K562 (cell line): ENCODE data around the gene BBS1. TPM values are rescaled to one million over a fixed set of nuclear protein-coding genes. Genes with fewer than 3 reads are reported as not detected.

Experiments used
- BACH1 ChIP-seq: fragments of 200-800 bp; sonication (Bioruptor generic); IDR thresholded peaks from 2 replicates; pipeline ENCODE4 v1.6.1; 2016; ENCODE audit warnings: missing genetic modification characterization, missing compliant biosample characterization
- MAZ ChIP-seq, 2 experiments: fragments of 450-650 bp in 1 of 2; sonication (generic) in 1 of 2; formaldehyde crosslinking; IDR thresholded peaks in 1 of 2; conservative IDR thresholded peaks in 1 of 2; 2 replicates each; pipeline versions ENCODE4 v1.4.0 to v1.5.0; 2020; ENCODE audit warnings: mild to moderate bottlenecking in 1 of 2, missing genetic modification reagents in 1 of 2
- NFRKB ChIP-seq: fragments of 450-650 bp; IDR thresholded peaks from 2 replicates; pipeline ENCODE4 v1.6.1; 2016; ENCODE audit warnings: low read depth
- NRF1 ChIP-seq, 2 experiments: fragments of 450-650 bp; IDR thresholded peaks in 1 of 2; conservative IDR thresholded peaks in 1 of 2; 2 replicates each; pipeline ENCODE4 v1.6.1; 2014; ENCODE audit warnings: mild to moderate bottlenecking in 2 of 2
- OTX1 ChIP-seq: fragments of 450-650 bp; formaldehyde crosslinking; IDR thresholded peaks from 2 replicates; pipeline ENCODE4 v1.4.0; 2022; ENCODE audit warnings: mild to moderate bottlenecking
- RAD51 ChIP-seq: fragments of 450-650 bp; IDR thresholded peaks from 2 replicates; pipeline ENCODE4 v1.7.1; 2016; ENCODE audit warnings: low read depth, mild to moderate bottlenecking, borderline replicate concordance
- SLC30A9 ChIP-seq: fragments of 250-450 bp; sonication (Bioruptor Pico); IDR thresholded peaks from 2 replicates; pipeline ENCODE4 v1.8.0; 2022; ENCODE audit warnings: mild to moderate bottlenecking, moderate library complexity
- SMARCE1 ChIP-seq: fragments of 450-650 bp; IDR thresholded peaks from 2 replicates; pipeline ENCODE4 v1.7.1; 2016; ENCODE audit warnings: mild to moderate bottlenecking
- ZNF212 ChIP-seq: fragments of 450-650 bp; formaldehyde crosslinking; IDR thresholded peaks from 2 replicates; pipeline ENCODE4 v1.4.0; 2020; ENCODE audit warnings: mild to moderate bottlenecking
- ZNF217 ChIP-seq: sonication (generic); formaldehyde crosslinking; IDR thresholded peaks from 2 replicates; pipeline ENCODE4 v1.8.0; 2022; ENCODE audit warnings: mild to moderate bottlenecking, missing genetic modification reagents
- ZNF3 ChIP-seq: fragments of 250-450 bp; sonication (Bioruptor Pico); IDR thresholded peaks from 2 replicates; pipeline ENCODE4 v1.5.0; 2021; ENCODE audit warnings: mild to moderate bottlenecking, moderate library complexity
- ZNF699 ChIP-seq: fragments of 250-450 bp; sonication (Bioruptor Pico); IDR thresholded peaks from 2 replicates; pipeline ENCODE4 v1.8.0; 2021; ENCODE audit warnings: mild to moderate bottlenecking, moderate library complexity; ENCODE audit not compliant: insufficient replicate concordance
- polyA plus RNA-seq, 8 experiments: library from polyadenylated mRNA; depleted of rRNA in 4 of 8; stranded (reverse) in 5 of 8; unstranded in 3 of 8; fragments of >200 nt; fragmentation: Nextera tagmentation in 2 of 8; fragmentation: Illumina TruSeq in 1 of 8; extraction: Ambion mirVana in 2 of 8; extraction: Trizol in 1 of 8; gene quantifications; 2 replicates each; pipeline versions ENCODE4 v1.2.1 to v1.2.3, GENCODE V29; 2011 to 2014; ENCODE audit warnings: inconsistent platforms in 1 of 8, missing spikeins in 1 of 8
- total RNA-seq, 7 experiments: library from RNA; depleted of rRNA in 6 of 7; stranded (reverse); fragments of >200 nt in 6 of 7; fragmentation: Illumina TruSeq in 2 of 7; extraction: Trizol in 2 of 7; gene quantifications; 2 replicates each; pipeline versions ENCODE4 v1.2.1 to v1.2.3, GENCODE V29; 2011 to 2021; ENCODE audit warnings: low replicate concordance in 1 of 7
- TF ChIP-seq, protein P1 (sequence below): fragments of 250-450 bp; sonication (Bioruptor Pico); IDR thresholded peaks from 2 replicates; pipeline ENCODE4 v1.8.0; 2022; ENCODE audit warnings: moderate library complexity, mild to moderate bottlenecking, inconsistent platforms
- TF ChIP-seq, protein P2 (sequence below): conservative IDR thresholded peaks from 2 replicates; pipeline ENCODE4 v1.6.1; 2011; ENCODE audit warnings: low read depth, mild to moderate bottlenecking, low read length; ENCODE audit not compliant: control insufficient read depth
- TF ChIP-seq, protein P3 (sequence below): sonication (generic); formaldehyde crosslinking; IDR thresholded peaks from 2 replicates; pipeline ENCODE4 v1.8.1; 2023; ENCODE audit warnings: mild to moderate bottlenecking, missing genetic modification reagents
- TF ChIP-seq, protein P4 (sequence below): fragments of 450-650 bp; IDR thresholded peaks from 2 replicates; pipeline ENCODE4 v1.6.1; 2016; ENCODE audit warnings: borderline replicate concordance

The BBS1 gene
- total and polyA plus RNA-seq, 9 of the 15 experiments (the other 6 are each of a cell fraction or from before 2014, with no cell fraction given) = 9.0 to 19.8 (median 12.1) TPM

DNA sequence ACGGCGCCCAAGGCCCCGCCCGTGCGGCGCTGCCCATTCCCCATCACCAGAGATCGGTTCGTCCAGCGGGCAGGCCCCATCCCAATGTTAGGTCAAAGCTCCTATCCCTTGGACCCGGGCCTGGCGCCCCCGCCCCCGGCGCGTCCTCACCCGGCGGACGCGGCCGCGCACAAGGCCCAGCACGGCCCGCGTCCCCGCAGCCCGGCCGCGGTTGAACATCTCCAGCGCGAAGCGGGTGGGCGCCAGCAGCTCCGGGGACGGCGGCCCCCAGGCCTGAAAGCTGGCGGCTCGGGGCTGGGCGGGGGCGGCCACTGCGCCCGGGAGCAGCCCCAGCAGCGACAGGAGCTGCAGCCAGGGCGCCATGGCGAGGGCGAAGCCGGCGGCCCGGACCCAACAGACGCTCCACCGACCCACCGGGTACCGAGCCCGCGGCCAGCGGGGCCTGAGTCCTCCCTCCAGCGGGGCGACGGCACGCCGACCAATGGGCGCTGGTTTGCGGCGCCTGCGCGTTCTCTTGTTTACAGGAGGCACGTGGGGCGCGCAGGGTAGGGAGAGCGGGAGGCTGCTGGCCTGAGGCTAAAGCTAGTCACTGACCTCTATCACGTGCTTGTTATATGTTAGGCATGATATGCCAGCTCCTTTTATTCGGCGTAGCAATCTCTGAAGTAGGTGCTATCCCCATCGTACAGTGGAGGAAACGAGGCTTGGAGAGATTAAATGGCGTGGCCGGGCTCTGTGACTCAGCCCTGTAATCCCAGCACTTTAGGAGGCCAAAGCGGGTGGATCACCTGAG lies 57.9 kb downstream of the BBS1 start, which contains the start of gene CTSF (continued):
- TF ChIP-seq NRF1 (conservative IDR thresholded peaks at IDR 0.05 in 1 of 2, IDR thresholded peaks at IDR 0.05 in 1 of 2) (peak; percentile 90 to 92), SLC30A9 (CRISPR knock-in tag) (no peak), ZNF217 (CRISPR knock-in tag) (no peak), MAZ (CRISPR knock-in tag; conservative IDR thresholded peaks at IDR 0.05 in 1 of 2, IDR thresholded peaks at IDR 0.05 in 1 of 2) (peak; percentile 26 to 62; a peak in 2 of 4 replicates), NFRKB (no peak), ZNF3 (no peak), ZNF212 (CRISPR knock-in tag) (no peak), RAD51 (peak; percentile 81), SMARCE1 (no peak), BACH1 (no peak), ZNF699 (CRISPR knock-in tag) (no peak), OTX1 (no peak)
- TF ChIP-seq, protein P1, sequence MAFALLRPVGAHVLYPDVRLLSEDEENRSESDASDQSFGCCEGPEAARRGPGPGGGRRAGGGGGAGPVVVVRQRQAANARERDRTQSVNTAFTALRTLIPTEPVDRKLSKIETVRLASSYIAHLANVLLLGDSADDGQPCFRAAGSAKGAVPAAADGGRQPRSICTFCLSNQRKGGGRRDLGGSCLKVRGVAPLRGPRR (CRISPR knock-in tag) = no peak
- TF ChIP-seq, protein P2, sequence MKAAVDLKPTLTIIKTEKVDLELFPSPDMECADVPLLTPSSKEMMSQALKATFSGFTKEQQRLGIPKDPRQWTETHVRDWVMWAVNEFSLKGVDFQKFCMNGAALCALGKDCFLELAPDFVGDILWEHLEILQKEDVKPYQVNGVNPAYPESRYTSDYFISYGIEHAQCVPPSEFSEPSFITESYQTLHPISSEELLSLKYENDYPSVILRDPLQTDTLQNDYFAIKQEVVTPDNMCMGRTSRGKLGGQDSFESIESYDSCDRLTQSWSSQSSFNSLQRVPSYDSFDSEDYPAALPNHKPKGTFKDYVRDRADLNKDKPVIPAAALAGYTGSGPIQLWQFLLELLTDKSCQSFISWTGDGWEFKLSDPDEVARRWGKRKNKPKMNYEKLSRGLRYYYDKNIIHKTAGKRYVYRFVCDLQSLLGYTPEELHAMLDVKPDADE = no peak
- TF ChIP-seq, protein P3, sequence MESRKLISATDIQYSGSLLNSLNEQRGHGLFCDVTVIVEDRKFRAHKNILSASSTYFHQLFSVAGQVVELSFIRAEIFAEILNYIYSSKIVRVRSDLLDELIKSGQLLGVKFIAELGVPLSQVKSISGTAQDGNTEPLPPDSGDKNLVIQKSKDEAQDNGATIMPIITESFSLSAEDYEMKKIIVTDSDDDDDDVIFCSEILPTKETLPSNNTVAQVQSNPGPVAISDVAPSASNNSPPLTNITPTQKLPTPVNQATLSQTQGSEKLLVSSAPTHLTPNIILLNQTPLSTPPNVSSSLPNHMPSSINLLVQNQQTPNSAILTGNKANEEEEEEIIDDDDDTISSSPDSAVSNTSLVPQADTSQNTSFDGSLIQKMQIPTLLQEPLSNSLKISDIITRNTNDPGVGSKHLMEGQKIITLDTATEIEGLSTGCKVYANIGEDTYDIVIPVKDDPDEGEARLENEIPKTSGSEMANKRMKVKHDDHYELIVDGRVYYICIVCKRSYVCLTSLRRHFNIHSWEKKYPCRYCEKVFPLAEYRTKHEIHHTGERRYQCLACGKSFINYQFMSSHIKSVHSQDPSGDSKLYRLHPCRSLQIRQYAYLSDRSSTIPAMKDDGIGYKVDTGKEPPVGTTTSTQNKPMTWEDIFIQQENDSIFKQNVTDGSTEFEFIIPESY (CRISPR knock-in tag) = no peak; the same call in 1 of the 2 replicates
- TF ChIP-seq, protein P4, sequence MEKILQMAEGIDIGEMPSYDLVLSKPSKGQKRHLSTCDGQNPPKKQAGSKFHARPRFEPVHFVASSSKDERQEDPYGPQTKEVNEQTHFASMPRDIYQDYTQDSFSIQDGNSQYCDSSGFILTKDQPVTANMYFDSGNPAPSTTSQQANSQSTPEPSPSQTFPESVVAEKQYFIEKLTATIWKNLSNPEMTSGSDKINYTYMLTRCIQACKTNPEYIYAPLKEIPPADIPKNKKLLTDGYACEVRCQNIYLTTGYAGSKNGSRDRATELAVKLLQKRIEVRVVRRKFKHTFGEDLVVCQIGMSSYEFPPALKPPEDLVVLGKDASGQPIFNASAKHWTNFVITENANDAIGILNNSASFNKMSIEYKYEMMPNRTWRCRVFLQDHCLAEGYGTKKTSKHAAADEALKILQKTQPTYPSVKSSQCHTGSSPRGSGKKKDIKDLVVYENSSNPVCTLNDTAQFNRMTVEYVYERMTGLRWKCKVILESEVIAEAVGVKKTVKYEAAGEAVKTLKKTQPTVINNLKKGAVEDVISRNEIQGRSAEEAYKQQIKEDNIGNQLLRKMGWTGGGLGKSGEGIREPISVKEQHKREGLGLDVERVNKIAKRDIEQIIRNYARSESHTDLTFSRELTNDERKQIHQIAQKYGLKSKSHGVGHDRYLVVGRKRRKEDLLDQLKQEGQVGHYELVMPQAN = peak; percentile 54; the same call in 1 of the 2 replicates
